ENCODE results near the gene SMC6.

Gene SMC6

DNA sequence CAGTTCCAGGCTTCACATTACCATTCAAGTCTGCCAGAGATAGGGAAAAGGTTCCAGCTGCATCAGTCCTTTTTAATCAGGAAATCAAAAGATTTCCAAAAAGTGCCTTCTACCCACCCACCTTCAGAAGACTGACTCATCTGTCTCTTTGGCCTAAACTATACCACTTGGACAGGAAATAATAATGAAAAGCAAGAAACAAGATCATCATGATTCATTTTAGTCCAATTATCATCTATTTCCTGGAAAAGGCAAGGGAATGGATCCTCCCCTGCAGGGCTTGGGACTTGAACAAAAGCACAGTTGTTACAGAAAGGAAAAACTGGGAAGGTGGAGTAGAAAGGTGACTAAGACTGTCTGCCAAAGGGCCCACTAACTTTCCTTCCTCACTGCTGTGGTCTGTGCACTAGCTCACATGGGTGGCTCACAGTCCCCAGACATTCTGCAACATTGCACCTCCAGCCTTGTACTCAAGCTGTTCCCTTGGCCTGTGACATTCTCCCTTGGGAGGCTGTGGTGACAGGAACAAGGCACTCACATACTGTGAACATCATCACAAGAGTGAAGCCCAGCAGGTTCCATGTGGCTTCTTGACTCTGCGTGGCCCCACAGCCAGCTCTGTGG, 137.8 kb downstream of the SMC6 start:
- no peak for DNase-seq (ENCODE audit: low read depth in 2 of 2)

DNA sequence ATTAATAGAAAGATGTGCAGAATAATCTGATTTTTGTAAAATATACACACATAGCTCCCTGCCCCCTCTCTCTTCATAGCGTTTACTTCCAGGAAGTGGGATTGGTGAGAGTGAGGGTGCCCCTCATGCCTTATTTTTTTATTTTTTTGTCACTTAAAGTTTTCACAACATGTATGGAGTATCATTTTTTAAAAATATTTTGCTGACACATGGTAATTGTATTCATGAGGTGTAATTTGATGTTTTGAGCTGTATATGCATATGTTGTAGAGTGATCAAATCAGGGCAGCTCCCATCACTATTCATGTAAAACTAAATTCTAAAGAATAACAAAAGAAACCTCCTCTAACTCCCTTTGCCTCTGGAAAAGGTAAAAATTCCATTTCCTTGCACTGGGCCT, 138.5 kb downstream of the SMC6 start:
- DNase-seq (ENCODE audit: low read depth in 2 of 2): no peak

DNA sequence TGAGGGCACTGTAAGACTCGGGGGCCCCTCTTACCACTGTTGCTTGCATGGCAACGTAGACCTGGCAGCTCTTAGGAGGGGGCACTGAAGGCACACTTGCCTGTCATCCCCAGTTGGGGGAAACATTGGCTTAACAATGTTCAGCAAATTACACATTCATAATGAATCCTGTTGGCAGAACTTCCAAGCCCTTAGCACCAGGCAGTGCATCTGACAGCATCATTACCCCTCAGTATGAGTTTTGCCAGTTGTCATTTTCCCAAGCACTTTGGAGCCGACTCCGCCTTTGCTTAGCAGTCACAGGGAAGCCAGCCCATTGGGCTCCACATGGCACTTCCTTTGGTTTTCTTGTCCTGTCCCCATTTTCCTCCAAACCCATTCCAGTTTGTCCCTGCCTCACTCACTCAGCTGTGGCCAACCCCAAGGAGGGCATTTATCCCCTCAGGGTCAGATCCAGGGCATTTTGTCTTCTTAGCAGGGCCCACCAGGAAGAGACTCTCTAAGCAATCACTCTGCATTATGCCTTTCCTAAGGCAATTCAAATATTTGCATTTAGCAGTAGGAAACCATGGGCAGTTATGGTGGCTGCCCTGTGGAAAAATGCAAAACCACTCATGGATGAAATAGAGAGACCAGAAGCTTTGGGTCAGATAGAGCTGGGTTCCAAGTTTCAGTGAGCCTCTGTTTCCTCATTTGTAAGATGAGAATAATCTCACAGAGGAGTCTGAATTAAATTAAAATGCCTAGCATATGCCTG, 139.3 kb downstream of the SMC6 start:
- DNase-seq (ENCODE audit: low read depth in 2 of 2): no peak
